ENCODE data around the gene PHYHD1. TPM values are rescaled to one million over a fixed set of nuclear protein-coding genes. Genes with fewer than 3 reads are reported as not detected.

The PHYHD1 gene
- total and polyA plus RNA-seq, 2 donors (not counting 3 experiments of a cell fraction or from before 2014, with no cell fraction given), result 1.1 to 1.8 TPM

DNA sequence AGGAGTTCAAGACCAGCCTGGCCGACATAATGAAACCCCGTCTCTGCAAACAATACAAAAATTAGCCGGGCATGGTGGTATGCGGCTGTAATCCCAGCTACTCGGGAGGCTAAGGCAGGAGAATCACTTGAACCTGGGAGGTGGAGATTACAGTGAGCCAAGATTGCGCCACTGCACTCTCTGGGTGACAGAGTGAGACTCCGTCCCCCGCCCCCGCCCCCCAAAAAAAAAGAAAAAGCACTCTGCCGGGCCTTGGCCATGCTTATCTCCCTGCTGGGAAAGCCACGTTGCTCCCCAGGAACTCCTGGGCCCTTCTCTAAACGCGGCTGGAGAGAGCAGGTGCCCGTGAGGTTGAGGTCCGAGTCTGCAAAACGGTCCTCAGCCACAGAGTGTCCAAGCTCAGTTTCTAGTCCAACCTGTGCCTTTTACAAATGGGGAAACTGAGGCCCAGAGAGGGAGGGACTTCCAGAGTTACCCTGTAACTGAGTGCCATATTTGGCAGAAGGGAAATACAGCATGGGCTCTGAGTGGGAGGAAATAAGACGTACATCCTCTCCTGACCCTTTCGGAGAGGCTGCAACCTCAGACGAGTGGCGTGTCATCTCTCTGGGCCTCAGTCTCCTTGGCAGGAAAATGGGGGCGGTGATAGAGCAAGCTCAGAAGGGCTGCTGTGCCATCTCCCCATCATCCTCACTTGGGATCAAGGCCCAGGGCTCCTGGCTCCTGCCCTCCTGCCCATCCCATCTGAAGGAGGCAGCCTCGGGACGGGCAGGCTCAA is 6.6 kb upstream of the PHYHD1 start:
- H3K4me3 ChIP-seq (replicated peaks in 1 of 3; ENCODE audit: insufficient read depth in 1 of 3, low read depth in 1 of 3, low read length in 3 of 3), result no peak overlapping the region
- H2AFZ ChIP-seq (ENCODE audit: low read depth, low read length), result no peak overlapping the region
- no TSS peak for BruUV-seq (replicated peaks)
- POLR2A ChIA-PET, result no interaction called here
- peaks cover 58% of the 10 kb centered on the region for H3K79me2 ChIP-seq (ENCODE audit: control insufficient read depth, insufficient read depth, low read length)
- DNase-seq (ENCODE audit: low read depth, low spot score), result no peak
- H3K4me1 ChIP-seq (ENCODE audit: control insufficient read depth, extremely low read depth, insufficient read depth, low read length), result peaks cover 73% of the 10 kb centered on the region
- no peaks in the 10 kb centered on the region for H3K9me3 ChIP-seq (replicated peaks; ENCODE audit: control insufficient read depth, insufficient read depth, low read length)
- CTCF ChIA-PET, result interaction anchor here (0.6 to 1.3 kb wide), 2 partner anchors 14 to 39 kb away, joined by 3 to 4 read pairs; no protein-coding TSS in a partner anchor
- no peaks in the 10 kb centered on the region for H4K20me1 ChIP-seq (replicated peaks; ENCODE audit: control insufficient read depth, extremely low read depth, insufficient read depth, low read length)
- peak overlapping the region; percentile 94 for H3K27ac ChIP-seq (ENCODE audit: insufficient read depth, low read depth, low read length)
- intact Hi-C loops (cut with micrococcal nuclease) (no loop called here), dilution Hi-C loops (cut with MboI; ENCODE audit: extremely low pct_ligation_motif_present, low sequenced_read_pairs) (no loop called here)
- no peaks in the 10 kb centered on the region for H3K9me1 ChIP-seq (replicated peaks; ENCODE audit: control insufficient read depth, extremely low read depth, insufficient read depth, low read length)
- no peaks in the 10 kb centered on the region for H3K27me3 ChIP-seq (ENCODE audit: control insufficient read depth in 2 of 2, insufficient read depth in 2 of 2, low read length in 2 of 2)
- H3K36me3 ChIP-seq (ENCODE audit: control insufficient read depth in 2 of 2, extremely low read depth in 1 of 2, insufficient read depth in 2 of 2, low read length in 2 of 2), result peaks cover 18 to 33% of the 10 kb centered on the region in 2 experiments
- TF ChIP-seq POLR2AphosphoS5 (IDR thresholded peaks at IDR 0.05; ENCODE audit: insufficient read depth, low read depth, low read length) (no peak), GATA2 (IDR thresholded peaks at IDR 0.05; ENCODE audit: insufficient read depth, insufficient read length, low read depth, low read length) (no peak), FOS (IDR thresholded peaks at IDR 0.05; ENCODE audit: borderline replicate concordance, insufficient read depth, low read length) (no peak), MYC (IDR thresholded peaks at IDR 0.05; ENCODE audit: low read depth, low read length) (no peak), CTCF (IDR thresholded peaks at IDR 0.05; ENCODE audit: extremely low read depth in 1 of 2, insufficient read depth in 1 of 2, low read depth in 1 of 2, low read length in 2 of 2) (no peak), POLR2A (IDR thresholded peaks at IDR 0.05; ENCODE audit: low read depth, low read length) (no peak), EZH2 (IDR thresholded peaks at IDR 0.05; ENCODE audit: borderline replicate concordance, low read depth, low read length, severe bottlenecking) (no peak), JUN (IDR thresholded peaks at IDR 0.05; ENCODE audit: borderline replicate concordance, insufficient read depth, insufficient read length, low read depth) (no peak)
- TF ChIP-seq, protein P1, sequence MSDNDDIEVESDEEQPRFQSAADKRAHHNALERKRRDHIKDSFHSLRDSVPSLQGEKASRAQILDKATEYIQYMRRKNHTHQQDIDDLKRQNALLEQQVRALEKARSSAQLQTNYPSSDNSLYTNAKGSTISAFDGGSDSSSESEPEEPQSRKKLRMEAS (IDR thresholded peaks at IDR 0.05; ENCODE audit: insufficient read depth, insufficient read length), result no peak
- FAIRE-seq, result no peak
- no peak overlapping the region for H3K4me2 ChIP-seq (ENCODE audit: insufficient read depth, low read length)
- H3K9ac ChIP-seq (replicated peaks; ENCODE audit: extremely low read depth, insufficient read depth, low read length), result no peak overlapping the region
